Erythroblast (primary cell): Measurements from ENCODE around the gene DGKB.

Source experiments
- DNase-seq, 2 experiments: peaks; one replicate each; lab custom pipeline; 2025; lab: John Stamatoyannopoulos, UW
- GATA1 ChIP-seq: IDR thresholded peaks from 2 replicates; pipeline ENCODE4 v1.6.1; 2011; ENCODE audit warnings: low read depth, mild to moderate bottlenecking, control low read depth, low read length, moderate library complexity
- POLR2A ChIP-seq: IDR thresholded peaks from 2 replicates; pipeline ENCODE4 v1.6.1; 2011; ENCODE audit warnings: mild to moderate bottlenecking, low read length

The DGKB gene

DNA sequence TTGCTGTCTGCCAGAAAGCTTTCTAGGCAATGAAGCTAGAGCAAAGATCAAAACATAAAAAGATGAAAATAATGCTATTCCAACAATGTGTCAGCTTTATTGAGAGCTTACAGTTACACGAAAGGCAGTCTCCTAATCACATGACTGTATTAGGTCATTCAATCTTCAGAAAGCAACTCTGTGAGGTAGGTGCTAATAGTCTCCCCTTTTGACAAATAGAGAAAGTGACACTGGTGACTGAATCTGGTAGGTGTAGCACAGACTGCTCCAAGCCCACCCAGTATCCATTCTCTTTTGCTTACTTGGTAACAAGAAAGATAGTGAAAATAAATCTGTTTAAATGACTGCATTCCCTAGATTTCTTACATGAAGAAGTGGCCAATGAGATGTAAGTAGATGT lies 58.8 kb downstream of the DGKB start:
- DNase-seq = no peak
- no peak for TF ChIP-seq POLR2A
- no peak for TF ChIP-seq GATA1

DNA sequence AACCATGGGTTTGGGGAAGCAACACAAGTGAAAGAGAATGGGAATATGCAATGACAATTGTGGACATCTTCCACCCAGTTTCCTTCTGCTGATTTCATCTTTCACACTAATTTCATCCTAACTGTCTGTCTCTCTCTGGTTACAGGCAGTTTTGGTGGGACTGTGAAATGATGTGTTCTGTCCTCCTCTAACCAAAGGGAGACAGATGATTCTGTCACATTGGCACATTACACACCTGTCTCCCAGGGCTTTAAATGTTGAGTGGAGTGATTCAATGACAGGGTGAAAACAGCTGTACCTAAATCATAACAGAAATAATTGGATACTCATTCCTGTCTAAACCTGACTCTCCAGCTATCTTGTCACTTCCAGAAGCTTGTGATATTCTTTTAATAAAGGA lies 60.0 kb downstream of the DGKB start:
- TF ChIP-seq GATA1 (no peak), POLR2A (no peak)
- DNase-seq = no peak

DNA sequence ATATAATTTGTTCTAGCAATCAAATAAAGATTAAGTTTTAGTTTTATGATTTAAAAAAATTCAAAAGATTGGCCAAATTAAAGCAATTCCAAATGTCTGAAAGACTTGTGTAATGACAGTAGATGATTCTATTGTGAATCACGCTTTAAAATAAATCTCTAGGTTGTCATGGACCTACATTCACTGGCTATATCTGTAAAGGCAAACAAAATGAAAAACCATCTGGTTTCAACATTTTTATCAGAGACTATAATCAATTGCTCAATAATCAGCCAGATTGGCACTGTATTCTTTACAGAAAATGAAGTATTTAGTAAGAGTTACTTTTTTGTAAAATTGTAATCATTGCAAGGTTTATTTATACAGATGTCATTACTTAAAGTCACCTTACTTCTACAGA lies 60.7 kb downstream of the DGKB start:
- no peak for DNase-seq
- TF ChIP-seq POLR2A (no peak), GATA1 (no peak)

DNA sequence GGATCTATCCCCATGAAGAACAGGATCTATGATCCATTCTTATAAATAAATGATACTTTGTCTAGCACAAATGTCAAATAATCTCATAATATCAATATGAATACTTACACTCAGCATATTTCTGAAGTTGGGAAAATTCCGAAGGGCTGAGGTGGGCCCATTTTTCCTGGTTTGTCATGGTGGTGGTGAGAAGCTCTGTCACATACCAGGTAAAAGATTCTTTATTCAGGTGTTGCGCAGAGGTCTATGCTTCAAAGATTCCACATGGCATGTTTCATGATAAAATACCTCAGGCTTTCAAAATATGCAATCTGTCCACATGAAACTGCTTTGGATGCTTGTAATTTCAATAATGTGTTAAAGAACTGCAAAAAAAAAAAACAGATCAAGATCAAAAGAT lies 61.5 kb downstream of the DGKB start:
- DNase-seq = no peak
- TF ChIP-seq POLR2A (no peak), GATA1 (no peak)

DNA sequence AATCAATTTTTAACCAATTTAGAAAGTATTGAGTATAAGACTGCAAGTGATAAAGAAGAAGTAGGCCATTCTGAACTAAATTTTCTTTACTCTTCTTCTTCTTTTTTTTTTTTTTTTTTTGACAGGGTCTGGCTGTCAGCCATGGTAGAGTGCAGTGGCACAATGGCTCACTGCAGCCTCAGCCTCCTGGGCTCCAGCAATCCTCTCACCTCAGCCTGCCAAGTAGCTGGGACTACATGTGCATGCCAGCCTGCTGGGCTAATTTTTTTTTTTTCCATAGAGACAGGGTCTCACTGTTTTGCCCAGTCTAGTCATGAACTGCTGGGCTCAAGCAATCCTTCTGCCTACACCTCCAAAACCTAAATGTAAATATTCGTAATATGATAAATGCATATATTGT lies 63.2 kb downstream of the DGKB start:
- no peak for DNase-seq
- no peak for TF ChIP-seq GATA1
- TF ChIP-seq POLR2A = no peak

DNA sequence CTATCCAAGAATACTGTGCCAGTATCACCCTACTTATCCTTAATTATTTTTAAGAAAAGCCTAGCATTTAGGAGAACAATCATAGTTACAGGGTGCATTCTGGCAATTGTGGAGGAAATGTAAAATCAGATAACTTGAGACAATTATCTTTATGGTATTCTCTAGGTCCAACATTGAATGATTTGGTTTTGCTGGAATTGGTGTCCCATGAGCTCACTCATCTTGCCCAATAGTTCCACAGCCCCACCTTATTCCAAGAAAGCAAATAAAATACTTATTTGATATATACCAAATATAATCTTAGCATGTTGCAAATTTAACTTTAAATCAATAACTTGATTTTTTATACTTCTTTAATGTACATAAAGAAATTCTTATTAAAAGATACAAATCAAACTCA lies 65.3 kb downstream of the DGKB start:
- no peak for DNase-seq
- TF ChIP-seq POLR2A = no peak
- no peak for TF ChIP-seq GATA1

DNA sequence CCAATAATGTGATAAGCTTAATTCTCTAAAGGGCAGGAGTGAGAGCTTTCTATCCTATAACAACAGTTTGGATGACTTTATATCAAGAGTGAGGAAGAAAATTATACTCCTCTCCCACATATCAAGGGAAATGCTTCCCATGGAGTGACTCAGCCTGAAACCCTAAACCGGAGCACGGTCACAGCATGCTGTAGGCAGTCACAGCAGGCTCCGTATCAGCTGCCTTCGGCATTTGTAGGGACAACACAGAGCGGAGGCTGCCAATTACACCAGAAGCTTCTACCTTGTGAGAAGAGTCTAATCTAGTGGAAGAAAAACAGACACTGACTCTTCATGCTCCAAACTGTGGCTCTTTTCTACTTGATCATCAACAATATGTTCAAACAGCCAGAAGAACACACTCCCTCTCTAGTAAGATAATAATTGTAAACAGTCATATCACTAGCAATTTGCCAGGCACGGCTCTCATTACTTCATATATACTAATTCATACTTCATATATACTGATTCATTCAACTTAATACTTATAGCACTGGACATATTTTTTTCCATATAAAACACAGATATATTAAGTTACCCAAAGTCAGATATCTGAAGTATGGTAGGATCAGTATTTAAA lies 65.9 kb downstream of the DGKB start:
- TF ChIP-seq POLR2A = no peak
- no peak for TF ChIP-seq GATA1

DNA sequence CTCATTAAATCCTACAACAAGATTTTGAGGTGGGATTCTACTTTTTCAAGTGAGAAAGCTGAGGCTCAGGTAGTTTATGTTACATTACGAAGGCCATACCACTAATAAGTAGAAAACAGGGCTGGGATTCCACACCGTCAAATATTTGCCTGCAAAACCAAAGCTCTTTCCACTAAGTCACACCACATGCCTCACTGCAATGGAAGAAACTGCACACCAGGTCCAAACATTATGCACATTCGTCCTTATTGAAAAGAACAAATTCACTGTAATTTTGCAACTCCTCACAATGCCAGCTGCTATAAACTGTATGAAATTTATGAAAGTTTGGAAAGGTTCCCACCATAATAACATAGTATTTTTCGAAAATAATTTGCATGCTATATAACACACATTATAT lies 66.5 kb downstream of the DGKB start:
- TF ChIP-seq GATA1 (no peak), POLR2A (no peak)
- no peak for DNase-seq

More for the DNA sequence above, 65.9 kb downstream of the DGKB start:
- DNase-seq = no peak

DNA sequence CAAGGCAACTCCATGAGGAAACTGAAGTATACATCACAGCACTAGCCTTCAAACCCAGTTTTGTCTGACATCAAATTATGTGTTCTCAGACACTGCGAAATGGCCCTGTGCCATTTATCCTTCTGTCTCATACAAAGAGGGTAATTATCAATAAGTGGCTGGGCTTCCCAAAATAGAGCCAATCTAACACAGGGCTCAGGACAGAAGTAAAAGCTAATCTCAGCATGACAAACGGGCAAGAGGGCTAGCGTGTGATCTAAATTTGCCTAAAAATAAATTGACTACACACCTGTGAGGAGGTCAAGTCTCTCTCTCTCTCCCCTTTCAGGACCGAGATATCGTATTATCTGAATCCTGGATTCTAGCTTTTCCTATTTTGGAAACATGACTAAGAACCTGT lies 67.2 kb downstream of the DGKB start:
- no peak for TF ChIP-seq POLR2A
- no peak for TF ChIP-seq GATA1
- no peak for DNase-seq

DNA sequence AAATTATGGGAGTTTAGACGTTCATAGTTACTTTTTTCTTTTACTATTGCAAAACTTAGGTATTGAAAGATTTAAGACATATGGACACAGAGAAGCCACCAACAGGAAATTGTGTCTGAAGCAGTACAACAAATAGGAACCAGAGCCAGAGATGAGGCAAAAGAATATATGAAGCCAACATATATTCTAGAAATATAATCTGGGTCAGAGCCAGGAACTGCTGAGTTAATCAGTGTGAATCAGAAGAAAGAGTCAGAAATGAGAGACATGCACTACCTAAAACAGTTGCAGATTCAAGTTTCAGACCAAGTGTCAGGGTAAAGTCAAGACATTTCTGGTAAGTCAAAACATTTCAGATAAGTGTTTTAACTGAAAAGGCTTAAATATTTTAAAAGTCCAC lies 67.7 kb downstream of the DGKB start:
- no peak for TF ChIP-seq POLR2A
- TF ChIP-seq GATA1 = no peak
- DNase-seq = no peak

DNA sequence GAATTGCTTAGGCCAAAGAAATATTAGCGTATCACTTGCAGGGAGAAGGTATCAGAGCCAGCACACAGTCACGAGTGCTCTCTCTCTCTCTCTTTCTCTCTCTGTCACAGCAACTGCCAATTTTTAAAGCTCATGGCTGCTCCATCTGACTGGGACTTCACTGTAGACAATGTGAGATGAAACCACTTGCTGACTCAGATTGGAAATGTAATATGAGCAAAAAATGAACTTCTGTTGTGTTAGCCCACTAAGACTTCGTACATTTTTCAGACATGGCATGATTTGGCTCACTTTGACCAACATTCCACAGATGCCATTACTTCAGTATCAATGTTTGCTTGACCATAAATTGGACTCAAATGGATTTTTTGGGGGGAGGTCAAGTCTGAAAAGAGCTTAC lies 68.1 kb downstream of the DGKB start:
- TF ChIP-seq GATA1 = no peak
- no peak for TF ChIP-seq POLR2A
- no peak for DNase-seq

DNA sequence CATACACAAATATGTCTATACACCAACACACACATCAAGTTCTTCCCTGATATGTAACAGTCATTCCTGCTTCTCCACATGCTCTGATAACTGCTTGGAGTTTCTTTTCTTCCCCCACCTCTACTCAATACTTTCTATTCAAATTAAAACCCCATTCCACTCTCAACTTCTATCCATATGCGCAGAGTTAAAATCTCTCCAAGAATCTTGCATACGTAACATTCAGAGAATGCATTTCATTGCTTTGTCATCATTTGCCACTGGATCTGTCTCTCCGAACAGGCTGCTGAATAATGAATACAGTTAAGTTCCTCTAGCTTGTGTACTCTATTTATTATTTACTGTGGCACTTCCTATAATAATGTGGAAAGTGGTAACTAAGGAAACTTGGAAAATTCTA lies 68.8 kb downstream of the DGKB start:
- TF ChIP-seq POLR2A (no peak), GATA1 (no peak)
- no peak for DNase-seq

DNA sequence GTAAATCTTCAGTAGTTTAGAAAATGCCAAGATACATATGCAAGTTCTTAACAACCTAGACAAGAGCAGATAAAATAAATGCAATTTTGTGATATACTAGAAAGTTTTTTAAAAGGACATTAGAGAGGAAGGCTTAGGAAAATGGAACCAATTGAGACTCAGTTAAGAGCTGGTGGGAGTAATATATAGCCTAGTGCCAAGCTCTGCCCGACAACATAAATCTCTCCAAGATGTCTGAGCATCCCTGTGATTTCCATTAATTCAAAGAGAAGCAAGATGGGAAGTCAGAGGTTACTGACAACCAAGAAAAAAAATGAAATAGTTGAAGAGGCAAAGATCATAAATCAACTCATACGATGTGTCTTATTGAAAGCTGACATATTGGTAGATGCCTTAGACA lies 74.5 kb downstream of the DGKB start:
- TF ChIP-seq GATA1 (no peak), POLR2A (no peak)
- no peak for DNase-seq

DNA sequence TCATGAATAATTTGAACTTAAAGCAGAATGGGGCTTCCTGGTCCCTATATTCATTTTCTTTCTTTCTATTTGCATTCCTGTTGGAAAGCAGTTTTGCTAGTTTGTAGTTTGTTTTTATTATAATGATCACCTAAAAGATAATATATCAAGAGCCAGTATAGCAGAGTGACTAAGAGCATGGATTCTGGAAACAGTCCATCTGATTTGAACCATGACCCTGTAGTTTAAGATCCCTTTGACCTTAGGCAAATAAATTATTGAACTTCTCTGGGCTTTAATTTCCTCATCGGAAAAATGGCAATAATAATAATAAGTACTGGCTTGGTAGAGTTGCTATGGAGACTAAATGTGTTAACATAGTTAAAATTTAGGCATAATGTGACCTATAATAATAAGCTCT lies 76.1 kb downstream of the DGKB start:
- TF ChIP-seq GATA1 = no peak
- TF ChIP-seq POLR2A = no peak
- DNase-seq = no peak

DNA sequence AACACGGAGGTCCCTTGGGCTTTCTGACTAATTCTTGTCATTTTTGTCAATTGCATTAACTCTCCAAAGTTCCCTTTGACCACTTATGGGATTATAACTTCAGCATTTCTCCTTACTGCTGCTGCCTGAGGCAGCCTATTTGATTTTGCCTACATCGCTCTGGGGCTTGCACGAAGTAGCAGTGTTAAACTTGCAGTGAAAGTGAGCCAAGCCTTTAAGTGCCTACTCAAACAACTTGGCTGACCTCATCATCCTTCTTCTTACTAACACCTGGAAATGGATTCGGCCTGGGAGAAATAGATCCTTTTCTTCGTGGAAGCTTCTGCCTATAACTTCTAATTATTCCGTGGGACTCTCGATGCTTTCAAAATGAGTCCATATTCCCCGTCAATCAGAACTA lies 76.6 kb downstream of the DGKB start:
- no peak for DNase-seq
- TF ChIP-seq POLR2A (no peak), GATA1 (no peak)

DNA sequence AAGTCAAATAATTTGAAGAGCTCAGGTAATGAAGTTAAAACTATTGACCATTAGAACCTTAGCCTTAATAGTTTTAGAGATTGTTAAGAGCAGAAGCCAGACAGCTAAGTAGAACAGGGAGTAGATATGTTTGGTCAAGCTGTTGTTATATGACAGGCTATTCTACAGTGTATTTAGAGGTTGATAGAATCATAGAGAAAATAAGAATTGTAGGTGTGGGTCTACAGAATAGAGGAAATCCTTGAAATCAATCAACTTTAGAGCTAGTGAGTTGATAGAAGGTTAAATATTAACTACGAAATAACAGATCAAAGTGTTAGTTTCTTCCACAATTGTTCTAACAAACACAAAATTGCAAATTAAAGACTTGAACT lies 80.1 kb downstream of the DGKB start:
- DNase-seq = no peak
- TF ChIP-seq POLR2A (no peak), GATA1 (no peak)
